Measurements from ENCODE around the gene CTTN. TPM values are rescaled to one million over a fixed set of nuclear protein-coding genes. Genes with fewer than 3 reads are reported as not detected.

CTTN gene
- total RNA-seq, 1 donor from 2014 or later, result 313 TPM

DNA sequence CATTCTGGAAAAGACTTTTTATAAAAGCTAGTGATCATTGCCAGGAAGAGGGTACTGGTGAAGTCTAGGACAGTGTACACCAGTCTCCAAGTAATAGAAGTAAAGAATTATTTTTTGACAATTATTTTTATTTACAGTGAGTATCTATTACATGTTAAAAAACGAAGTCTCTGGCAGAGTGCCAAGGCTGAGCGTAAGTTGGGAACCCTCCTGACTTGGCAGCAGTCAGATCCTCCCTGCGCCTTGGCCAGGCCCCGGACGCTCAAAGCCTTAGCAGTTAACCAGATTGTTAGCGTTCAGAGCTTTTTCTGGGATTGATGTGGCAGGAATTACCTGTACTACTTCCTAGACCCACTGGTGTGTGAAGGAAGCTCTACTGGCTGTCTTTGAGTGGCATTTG is 38.1 kb upstream of the CTTN start:
- H3K27me3 Mint-ChIP-seq (ENCODE audit: unreplicated experiment), result no peaks in the 10 kb centered on the region

DNA sequence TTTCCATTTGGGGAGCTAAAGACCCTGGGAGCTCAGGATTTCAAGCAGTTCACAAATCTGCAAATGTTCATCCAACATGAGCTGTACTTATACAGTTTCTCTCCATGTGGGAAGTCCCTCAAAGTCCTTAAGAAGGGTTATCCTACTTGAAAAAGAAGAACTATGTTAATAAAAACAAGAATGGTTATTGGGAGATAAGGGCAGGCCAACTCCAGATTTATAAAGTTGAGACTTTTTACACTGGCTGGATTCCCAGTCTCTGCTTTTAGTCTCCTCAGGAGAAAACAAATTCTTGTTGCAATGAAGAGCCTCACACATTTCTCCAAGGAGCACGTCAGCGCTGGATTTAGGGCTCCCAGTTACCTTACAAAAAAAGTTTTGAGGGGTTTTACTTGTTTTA is 34.2 kb upstream of the CTTN start:
- Mint-ChIP-seq H3K36me3 (ENCODE audit: unreplicated experiment) (peaks cover 43% of the 10 kb centered on the region), H3K4me3 (ENCODE audit: unreplicated experiment) (no peak overlapping the region), H3K27ac (ENCODE audit: unreplicated experiment) (no peak overlapping the region), H3K9me3 (ENCODE audit: unreplicated experiment) (no peaks in the 10 kb centered on the region), H3K27me3 (ENCODE audit: unreplicated experiment) (no peaks in the 10 kb centered on the region), H3K4me1 (ENCODE audit: unreplicated experiment) (peaks cover 8% of the 10 kb centered on the region)
- TF ChIP-seq, protein P1, sequence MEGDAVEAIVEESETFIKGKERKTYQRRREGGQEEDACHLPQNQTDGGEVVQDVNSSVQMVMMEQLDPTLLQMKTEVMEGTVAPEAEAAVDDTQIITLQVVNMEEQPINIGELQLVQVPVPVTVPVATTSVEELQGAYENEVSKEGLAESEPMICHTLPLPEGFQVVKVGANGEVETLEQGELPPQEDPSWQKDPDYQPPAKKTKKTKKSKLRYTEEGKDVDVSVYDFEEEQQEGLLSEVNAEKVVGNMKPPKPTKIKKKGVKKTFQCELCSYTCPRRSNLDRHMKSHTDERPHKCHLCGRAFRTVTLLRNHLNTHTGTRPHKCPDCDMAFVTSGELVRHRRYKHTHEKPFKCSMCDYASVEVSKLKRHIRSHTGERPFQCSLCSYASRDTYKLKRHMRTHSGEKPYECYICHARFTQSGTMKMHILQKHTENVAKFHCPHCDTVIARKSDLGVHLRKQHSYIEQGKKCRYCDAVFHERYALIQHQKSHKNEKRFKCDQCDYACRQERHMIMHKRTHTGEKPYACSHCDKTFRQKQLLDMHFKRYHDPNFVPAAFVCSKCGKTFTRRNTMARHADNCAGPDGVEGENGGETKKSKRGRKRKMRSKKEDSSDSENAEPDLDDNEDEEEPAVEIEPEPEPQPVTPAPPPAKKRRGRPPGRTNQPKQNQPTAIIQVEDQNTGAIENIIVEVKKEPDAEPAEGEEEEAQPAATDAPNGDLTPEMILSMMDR (IDR thresholded peaks at IDR 0.05), result no peak
- DNase-seq (ENCODE audit: extremely low spot score, unreplicated experiment), result no peak

More for the DNA sequence above, 38.1 kb upstream of the CTTN start:
- DNase-seq (ENCODE audit: extremely low spot score, unreplicated experiment), result no peak
- Mint-ChIP-seq H3K4me1 (ENCODE audit: unreplicated experiment) (no peaks in the 10 kb centered on the region), H3K9me3 (ENCODE audit: unreplicated experiment) (no peaks in the 10 kb centered on the region), H3K27ac (ENCODE audit: unreplicated experiment) (no peak overlapping the region), H3K36me3 (ENCODE audit: unreplicated experiment) (peaks cover 52% of the 10 kb centered on the region), H3K4me3 (ENCODE audit: unreplicated experiment) (no peak overlapping the region)
- TF ChIP-seq, protein P1 (IDR thresholded peaks at IDR 0.05), result no peak

DNA sequence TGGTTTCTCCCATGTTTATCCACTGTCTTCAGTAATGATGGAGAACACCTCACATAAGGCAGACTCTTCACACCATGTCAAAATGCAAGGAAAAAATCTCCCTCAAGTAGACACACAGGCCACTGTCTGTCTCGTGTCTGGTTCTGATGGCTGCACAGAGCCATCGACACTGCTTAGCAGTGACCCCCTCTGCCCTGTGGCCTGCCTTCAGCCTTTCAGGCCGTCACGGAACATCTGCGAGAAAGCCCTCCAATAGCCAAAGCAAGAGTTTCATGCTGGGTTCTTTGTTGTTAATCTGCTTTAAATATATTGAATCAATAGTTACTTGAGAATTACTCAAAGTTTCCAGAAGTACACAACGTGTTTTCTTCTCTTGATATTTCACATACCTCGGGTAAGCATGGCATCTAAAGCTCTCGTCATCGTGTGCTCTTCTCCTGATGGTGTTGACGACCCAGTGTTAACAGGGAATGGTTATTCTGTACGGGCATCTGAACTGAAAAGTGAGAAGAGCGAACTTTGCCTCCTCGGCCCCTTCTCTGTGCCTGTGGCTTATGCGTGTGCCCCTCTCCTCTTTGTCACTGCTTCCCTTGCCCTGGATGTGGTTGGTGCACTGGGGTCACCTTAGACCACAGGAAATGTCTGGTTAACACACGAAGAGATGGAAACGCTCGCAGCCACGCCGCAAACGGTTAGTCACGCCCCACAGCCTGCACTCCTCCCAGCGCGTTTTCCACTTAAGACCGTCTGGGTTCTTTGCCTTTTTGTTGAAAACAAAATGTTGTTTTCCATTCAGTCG is 33.4 kb upstream of the CTTN start:
- H3K4me1 Mint-ChIP-seq (ENCODE audit: unreplicated experiment), result peaks cover 8% of the 10 kb centered on the region
- peaks cover 42% of the 10 kb centered on the region for H3K36me3 Mint-ChIP-seq (ENCODE audit: unreplicated experiment)
- TF ChIP-seq, protein P1 (IDR thresholded peaks at IDR 0.05), result no peak

DNA sequence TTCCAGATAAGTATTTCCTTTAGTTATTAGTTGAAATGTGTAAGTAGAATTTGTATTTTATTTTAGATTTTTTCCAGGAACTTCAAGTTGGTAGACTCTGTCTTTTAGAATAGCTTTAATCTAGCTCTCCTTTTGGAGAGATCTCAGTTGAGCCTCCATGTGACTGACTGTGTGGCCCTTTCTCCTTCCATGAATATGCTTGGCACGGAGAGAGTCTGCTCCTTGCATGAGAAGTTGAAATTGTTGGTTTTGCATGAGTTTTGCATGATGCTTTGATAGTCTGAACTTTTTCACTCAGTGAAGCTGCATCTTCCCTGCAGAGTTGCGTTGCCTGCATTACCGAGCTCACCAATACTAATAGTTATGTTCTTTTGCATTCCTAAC is 32.8 kb upstream of the CTTN start:
- H3K27me3 Mint-ChIP-seq (ENCODE audit: unreplicated experiment), result no peaks in the 10 kb centered on the region
- H3K36me3 Mint-ChIP-seq (ENCODE audit: unreplicated experiment), result peaks cover 43% of the 10 kb centered on the region

More for the DNA sequence above, 33.4 kb upstream of the CTTN start:
- Mint-ChIP-seq H3K4me3 (ENCODE audit: unreplicated experiment) (no peak overlapping the region), H3K27me3 (ENCODE audit: unreplicated experiment) (no peaks in the 10 kb centered on the region), H3K27ac (ENCODE audit: unreplicated experiment) (no peak overlapping the region), H3K9me3 (ENCODE audit: unreplicated experiment) (no peaks in the 10 kb centered on the region)
- DNase-seq (ENCODE audit: extremely low spot score, unreplicated experiment), result peak; percentile 56

DNA sequence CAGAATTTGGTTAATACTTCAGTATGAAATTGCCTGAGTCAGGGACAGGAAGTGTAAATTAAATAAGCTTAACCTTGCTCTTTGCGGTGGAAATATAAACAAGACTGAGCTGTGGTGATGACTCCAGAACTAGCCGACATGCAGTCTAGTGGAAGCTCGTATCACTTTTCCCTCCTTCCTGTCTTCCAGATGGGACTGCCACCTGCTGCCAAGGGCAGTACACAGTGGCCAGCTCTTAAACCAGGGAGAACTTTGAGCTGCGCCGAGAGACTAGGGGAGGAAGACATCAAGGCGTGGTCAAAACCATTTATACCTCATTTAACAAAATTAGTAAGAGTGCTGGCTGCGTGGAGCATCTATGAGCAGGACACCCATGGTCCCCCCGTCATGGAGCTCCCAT is 31.3 kb upstream of the CTTN start:
- no peak overlapping the region for H3K4me3 Mint-ChIP-seq (ENCODE audit: unreplicated experiment)
- DNase-seq (ENCODE audit: extremely low spot score, unreplicated experiment), result peak; percentile 53
- H3K9me3 Mint-ChIP-seq (ENCODE audit: unreplicated experiment), result peaks cover 5% of the 10 kb centered on the region
- no peaks in the 10 kb centered on the region for H3K27me3 Mint-ChIP-seq (ENCODE audit: unreplicated experiment)
- H3K4me1 Mint-ChIP-seq (ENCODE audit: unreplicated experiment), result peaks cover 8% of the 10 kb centered on the region
- H3K36me3 Mint-ChIP-seq (ENCODE audit: unreplicated experiment), result peaks cover 37% of the 10 kb centered on the region
- peak overlapping the region; percentile 65 for H3K27ac Mint-ChIP-seq (ENCODE audit: unreplicated experiment)
- TF ChIP-seq, protein P1 (IDR thresholded peaks at IDR 0.05), result peak; percentile 22

More for the DNA sequence above, 32.8 kb upstream of the CTTN start:
- peak; percentile 11 for DNase-seq (ENCODE audit: extremely low spot score, unreplicated experiment)
- TF ChIP-seq, protein P1 (IDR thresholded peaks at IDR 0.05), result no peak
- Mint-ChIP-seq H3K27ac (ENCODE audit: unreplicated experiment) (no peak overlapping the region), H3K9me3 (ENCODE audit: unreplicated experiment) (no peaks in the 10 kb centered on the region), H3K4me3 (ENCODE audit: unreplicated experiment) (no peak overlapping the region), H3K4me1 (ENCODE audit: unreplicated experiment) (peaks cover 8% of the 10 kb centered on the region)
